ENCODE measurements around the gene SENP6. TPM values are rescaled to one million over a fixed set of nuclear protein-coding genes. Genes with fewer than 3 reads are reported as not detected.

SENP6 gene
- total and polyA plus RNA-seq, 9 of the 15 experiments (the other 6 are each of a cell fraction or from before 2014, with no cell fraction given) = 11.1 to 79.4 (median 46.8) TPM

DNA sequence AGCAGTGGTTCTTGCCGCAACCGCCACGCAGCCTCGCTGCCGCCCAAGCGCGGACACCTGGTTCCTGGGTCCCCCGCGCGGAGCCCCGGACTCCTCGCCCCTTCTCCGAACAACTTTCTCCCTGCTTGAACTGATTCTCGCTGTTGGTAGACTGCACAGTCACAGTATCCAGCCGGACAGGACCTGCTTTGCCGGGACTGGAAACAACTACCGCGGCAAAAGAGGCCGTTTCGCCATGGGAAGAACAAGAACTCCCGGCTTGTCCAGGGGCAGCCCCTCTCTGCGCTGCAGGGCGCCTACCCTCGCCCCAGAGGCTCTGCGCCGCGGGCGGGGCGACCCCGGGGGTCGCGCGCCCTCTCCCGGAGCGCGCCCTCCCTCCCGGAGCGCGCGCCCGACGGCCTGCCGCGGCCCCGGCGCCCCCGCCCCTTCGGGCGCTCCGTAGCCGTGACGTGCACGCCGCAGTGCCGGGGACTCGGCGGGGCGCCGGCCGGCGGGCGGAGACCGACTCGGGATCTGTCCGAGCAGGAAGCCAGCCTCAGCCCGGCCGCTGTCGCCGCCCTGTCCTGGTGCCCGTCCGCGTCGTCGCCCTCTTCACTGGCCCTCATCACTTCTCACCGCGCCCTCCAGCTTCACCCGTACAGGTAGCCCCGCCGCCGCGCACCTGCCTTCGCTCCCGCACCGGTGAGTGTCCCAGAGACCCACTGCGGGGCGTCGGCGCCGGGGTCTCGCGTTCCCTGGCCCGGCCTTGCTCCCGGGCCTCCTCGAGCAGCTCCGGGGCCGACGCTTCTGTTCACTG is 147.3 kb downstream of the SENP6 start, which contains the start of gene MYO6 (continued):
- TF ChIP-seq, protein P1, sequence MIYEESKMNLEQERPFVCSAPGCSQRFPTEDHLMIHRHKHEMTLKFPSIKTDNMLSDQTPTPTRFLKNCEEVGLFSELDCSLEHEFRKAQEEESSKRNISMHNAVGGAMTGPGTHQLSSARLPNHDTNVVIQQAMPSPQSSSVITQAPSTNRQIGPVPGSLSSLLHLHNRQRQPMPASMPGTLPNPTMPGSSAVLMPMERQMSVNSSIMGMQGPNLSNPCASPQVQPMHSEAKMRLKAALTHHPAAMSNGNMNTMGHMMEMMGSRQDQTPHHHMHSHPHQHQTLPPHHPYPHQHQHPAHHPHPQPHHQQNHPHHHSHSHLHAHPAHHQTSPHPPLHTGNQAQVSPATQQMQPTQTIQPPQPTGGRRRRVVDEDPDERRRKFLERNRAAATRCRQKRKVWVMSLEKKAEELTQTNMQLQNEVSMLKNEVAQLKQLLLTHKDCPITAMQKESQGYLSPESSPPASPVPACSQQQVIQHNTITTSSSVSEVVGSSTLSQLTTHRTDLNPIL (CRISPR knock-in tag; IDR thresholded peaks at IDR 0.05) = no peak
- TF ChIP-seq FOXJ2 (tag; IDR thresholded peaks at IDR 0.05) (peak; percentile 51; the same call in 1 of the 2 replicates), GTF2E2 (tag; IDR thresholded peaks at IDR 0.05) (peak; percentile 24; the same call in 1 of the 2 replicates), XRCC4 (IDR thresholded peaks at IDR 0.05; ENCODE audit: extremely low read depth, insufficient read depth, insufficient read length) (no peak), KDM2B (CRISPR knock-in tag; IDR thresholded peaks at IDR 0.05) (0 out of 2 replicates have a peak, but pooled peaks have one; percentile 16), PHF20 (IDR thresholded peaks at IDR 0.05; ENCODE audit: partially characterized antibody) (peak; percentile 36), POLR2G (IDR thresholded peaks at IDR 0.05; ENCODE audit: low read depth, low read length) (peak; percentile 85), YY1 (IDR thresholded peaks at IDR 0.05; ENCODE audit: borderline replicate concordance in 1 of 3, control insufficient read depth in 1 of 3, extremely low read depth in 1 of 3, insufficient read depth in 3 of 3, insufficient read length in 1 of 3, insufficient replicate concordance in 2 of 3, low read depth in 1 of 3, low read length in 2 of 3) (peak in 1 of 3 experiments; percentile 7), PHF8 (IDR thresholded peaks at IDR 0.05; ENCODE audit: borderline replicate concordance, low read length) (peak; percentile 92), DMBX1 (CRISPR knock-in tag; IDR thresholded peaks at IDR 0.05; ENCODE audit: borderline replicate concordance) (peak; percentile 41; the same call in 1 of the 2 replicates), MEIS2 (IDR thresholded peaks at IDR 0.05; ENCODE audit: partially characterized antibody) (no peak), CXXC5 (CRISPR knock-in tag; IDR thresholded peaks at IDR 0.05) (peak; percentile 94), JUND (IDR thresholded peaks at IDR 0.05; ENCODE audit: borderline replicate concordance, low read depth, low read length) (no peak), JUND (tag; IDR thresholded peaks at IDR 0.05; ENCODE audit: borderline replicate concordance, low read depth, low read length) (0 out of 3 replicates have a peak, but pooled peaks have one; percentile 8), JUN (IDR thresholded peaks at IDR 0.05; ENCODE audit: borderline replicate concordance, low read depth, low read length) (0 out of 2 replicates have a peak, but pooled peaks have one; percentile 14), JUN (CRISPR knock-in tag; IDR thresholded peaks at IDR 0.05; ENCODE audit: borderline replicate concordance) (no peak), RBFOX2 (IDR thresholded peaks at IDR 0.05; ENCODE audit: low read depth, low read length) (peak; percentile 78), POLR2H (tag; IDR thresholded peaks at IDR 0.05; ENCODE audit: low read depth) (peak; percentile 52; the same call in 1 of the 2 replicates), DIDO1 (tag; IDR thresholded peaks at IDR 0.05; ENCODE audit: low read depth) (no peak)
- TF ChIP-seq, protein P2, sequence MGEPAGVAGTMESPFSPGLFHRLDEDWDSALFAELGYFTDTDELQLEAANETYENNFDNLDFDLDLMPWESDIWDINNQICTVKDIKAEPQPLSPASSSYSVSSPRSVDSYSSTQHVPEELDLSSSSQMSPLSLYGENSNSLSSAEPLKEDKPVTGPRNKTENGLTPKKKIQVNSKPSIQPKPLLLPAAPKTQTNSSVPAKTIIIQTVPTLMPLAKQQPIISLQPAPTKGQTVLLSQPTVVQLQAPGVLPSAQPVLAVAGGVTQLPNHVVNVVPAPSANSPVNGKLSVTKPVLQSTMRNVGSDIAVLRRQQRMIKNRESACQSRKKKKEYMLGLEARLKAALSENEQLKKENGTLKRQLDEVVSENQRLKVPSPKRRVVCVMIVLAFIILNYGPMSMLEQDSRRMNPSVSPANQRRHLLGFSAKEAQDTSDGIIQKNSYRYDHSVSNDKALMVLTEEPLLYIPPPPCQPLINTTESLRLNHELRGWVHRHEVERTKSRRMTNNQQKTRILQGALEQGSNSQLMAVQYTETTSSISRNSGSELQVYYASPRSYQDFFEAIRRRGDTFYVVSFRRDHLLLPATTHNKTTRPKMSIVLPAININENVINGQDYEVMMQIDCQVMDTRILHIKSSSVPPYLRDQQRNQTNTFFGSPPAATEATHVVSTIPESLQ (CRISPR knock-in tag; IDR thresholded peaks at IDR 0.05) = 0 out of 2 replicates have a peak, but pooled peaks have one; percentile 8
- TF ChIP-seq, protein P3, sequence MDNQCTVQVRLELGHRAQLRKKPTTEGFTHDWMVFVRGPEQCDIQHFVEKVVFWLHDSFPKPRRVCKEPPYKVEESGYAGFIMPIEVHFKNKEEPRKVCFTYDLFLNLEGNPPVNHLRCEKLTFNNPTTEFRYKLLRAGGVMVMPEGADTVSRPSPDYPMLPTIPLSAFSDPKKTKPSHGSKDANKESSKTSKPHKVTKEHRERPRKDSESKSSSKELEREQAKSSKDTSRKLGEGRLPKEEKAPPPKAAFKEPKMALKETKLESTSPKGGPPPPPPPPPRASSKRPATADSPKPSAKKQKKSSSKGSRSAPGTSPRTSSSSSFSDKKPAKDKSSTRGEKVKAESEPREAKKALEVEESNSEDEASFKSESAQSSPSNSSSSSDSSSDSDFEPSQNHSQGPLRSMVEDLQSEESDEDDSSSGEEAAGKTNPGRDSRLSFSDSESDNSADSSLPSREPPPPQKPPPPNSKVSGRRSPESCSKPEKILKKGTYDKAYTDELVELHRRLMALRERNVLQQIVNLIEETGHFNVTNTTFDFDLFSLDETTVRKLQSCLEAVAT (IDR thresholded peaks at IDR 0.05) = 0 out of 4 replicates have a peak, but pooled peaks of 1 of the 2 experiments have one; percentile 13

Measured in K562 (cell line).